Psoas muscle (tissue), 8 donors: ENCODE measurements around the gene CDKAL1. TPM values are rescaled to one million over a fixed set of nuclear protein-coding genes. Genes with fewer than 3 reads are reported as not detected.

Experiments used
- ATAC-seq, 4 donors: fragments of 200-7000 bp; cut with Tn5 transposase; one replicate each; pipeline ENCODE4 v1.9.1; 2020; ENCODE audit warnings: moderate library complexity in 3 of 4, mild to moderate bottlenecking in 2 of 4
- DNase-seq, 2 donors: peaks; one replicate each; pipeline ENCODE4 v3.0.0-alpha.2; 2020
- H3K27ac ChIP-seq: fragments of 200-600 bp; one replicate; pipeline ENCODE4 v1.8.0; 2022
- H3K27me3 ChIP-seq, 3 donors: fragments of 200-600 bp in 1 of 3; one replicate each; pipeline versions ENCODE4 v1.6.1 to v1.8.0; 2013 to 2022; ENCODE audit warnings: low read length in 2 of 3, mild to moderate bottlenecking in 2 of 3, moderate library complexity in 1 of 3; ENCODE audit not compliant: insufficient read depth in 3 of 3
- H3K36me3 ChIP-seq, 2 donors: fragments of 200-600 bp in 1 of 2; one replicate each; pipeline versions ENCODE4 v1.6.1 to v1.8.0; 2013 to 2022; ENCODE audit warnings: low read depth in 1 of 2, mild to moderate bottlenecking in 1 of 2, moderate library complexity in 1 of 2; ENCODE audit not compliant: insufficient read depth in 1 of 2
- H3K4me1 ChIP-seq: fragments of 200-600 bp; one replicate; pipeline ENCODE4 v1.8.0; 2022
- H3K4me3 ChIP-seq: fragments of 200-600 bp; one replicate; pipeline ENCODE4 v1.8.0; 2022; ENCODE audit warnings: mild to moderate bottlenecking
- H3K9me3 ChIP-seq: fragments of 200-600 bp; one replicate; pipeline ENCODE4 v1.8.0; 2022
- WGBS, 3 donors: extraction: QIAGEN DNeasy Blood & Tissue Kit; methylation state at CpG; one replicate each; pipeline versions ENCODE4 v1.1.6 to v1.1.7; 2013; 5-methylcytosine and 5-hydroxymethylcytosine counted together
- intact Hi-C, 2 donors: fragments of 100-400 bp; cut with DNase I; formaldehyde crosslinking; loops; one replicate each; pipeline versions ENCODE4 v1.11.0 to v1.14.2; 2022
- polyA plus RNA-seq, 3 donors: library from polyadenylated mRNA; stranded (reverse); fragments of 200-250 nt; gene quantifications; one replicate each; pipeline ENCODE4 v1.2.3, GENCODE V29; 2013
- total RNA-seq, 4 donors: library from RNA; stranded (reverse); fragmentation: NEBNext Ultra II Directional in 2 of 4; extraction: Animal tissue kit (Norgen Biotek cat#: 25700) in 2 of 4; gene quantifications; one replicate each; pipeline versions ENCODE4 v1.2.1 to v1.2.4, GENCODE V29; 2021 to 2023
- TF ChIP-seq, protein P1 (sequence below): fragments of 200-600 bp; IDR thresholded peaks from one replicate; pipeline ENCODE4 v1.8.0; 2022; ENCODE audit warnings: antibody characterized with exemption
- donor health status: healthy with polysubstance abuse.
- donor health status: DM: no; HTN: no; CAD: no; lungs with moderate emphysema.
- donor health status: Bipolar disorder and iron deficiency.
- donor health status: healthy.
- donor health status: DM: yes; HTN: yes; CAD: no.
- donor health status: DM: no; HTN: no; CAD: no.
- donor health status: DM: no; HTN: no; CAD: no.
- donor health status: DM: yes; HTN: yes; CAD: no.

CDKAL1 gene
- total and polyA plus RNA-seq, 7 donors, result 4.5 to 16.1 (median 12.9) TPM

DNA sequence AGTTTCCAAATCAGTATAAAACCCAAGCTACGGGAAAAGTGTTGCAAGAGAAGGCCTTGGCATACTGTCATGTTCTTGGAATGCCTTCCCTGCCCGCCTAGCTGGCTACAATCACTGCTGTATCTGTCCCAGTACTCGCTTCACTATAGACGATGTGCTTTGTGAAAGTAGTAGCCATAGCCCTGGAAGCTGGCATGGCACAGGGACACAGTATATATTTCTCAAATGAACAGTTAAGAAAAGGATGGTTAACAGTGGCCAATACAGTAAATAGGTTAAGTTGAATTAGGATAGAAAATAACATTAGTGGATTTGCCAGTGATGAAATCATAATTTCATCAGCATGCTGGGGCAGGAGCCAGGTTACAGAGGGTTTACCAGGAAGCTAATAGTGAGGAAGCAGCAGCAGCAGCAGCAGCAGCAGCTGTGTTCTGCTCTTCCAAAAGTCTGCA lies 499.3 kb downstream of the CDKAL1 start:
- Histone ChIP-seq H3K4me1 (peaks cover 5% of the 10 kb centered on the region), H3K4me3 (peak overlapping the region; percentile 41), H3K27me3 (no peaks in the 10 kb centered on the region), H3K27ac (peak overlapping the region; percentile 56), H3K9me3 (no peaks in the 10 kb centered on the region), H3K36me3 (no peaks in the 10 kb centered on the region)
- TF ChIP-seq, protein P1, sequence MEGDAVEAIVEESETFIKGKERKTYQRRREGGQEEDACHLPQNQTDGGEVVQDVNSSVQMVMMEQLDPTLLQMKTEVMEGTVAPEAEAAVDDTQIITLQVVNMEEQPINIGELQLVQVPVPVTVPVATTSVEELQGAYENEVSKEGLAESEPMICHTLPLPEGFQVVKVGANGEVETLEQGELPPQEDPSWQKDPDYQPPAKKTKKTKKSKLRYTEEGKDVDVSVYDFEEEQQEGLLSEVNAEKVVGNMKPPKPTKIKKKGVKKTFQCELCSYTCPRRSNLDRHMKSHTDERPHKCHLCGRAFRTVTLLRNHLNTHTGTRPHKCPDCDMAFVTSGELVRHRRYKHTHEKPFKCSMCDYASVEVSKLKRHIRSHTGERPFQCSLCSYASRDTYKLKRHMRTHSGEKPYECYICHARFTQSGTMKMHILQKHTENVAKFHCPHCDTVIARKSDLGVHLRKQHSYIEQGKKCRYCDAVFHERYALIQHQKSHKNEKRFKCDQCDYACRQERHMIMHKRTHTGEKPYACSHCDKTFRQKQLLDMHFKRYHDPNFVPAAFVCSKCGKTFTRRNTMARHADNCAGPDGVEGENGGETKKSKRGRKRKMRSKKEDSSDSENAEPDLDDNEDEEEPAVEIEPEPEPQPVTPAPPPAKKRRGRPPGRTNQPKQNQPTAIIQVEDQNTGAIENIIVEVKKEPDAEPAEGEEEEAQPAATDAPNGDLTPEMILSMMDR, result no peak
- peak; percentile 65 to 88 (median 76) for ATAC-seq
- intact Hi-C loops, result no loop called here
- WGBS, 3 donors, result 31 to 47% (median 46%) methylated on average over 4 of the region's 4 CpGs
- DNase-seq, result peak; percentile 42 to 66

DNA sequence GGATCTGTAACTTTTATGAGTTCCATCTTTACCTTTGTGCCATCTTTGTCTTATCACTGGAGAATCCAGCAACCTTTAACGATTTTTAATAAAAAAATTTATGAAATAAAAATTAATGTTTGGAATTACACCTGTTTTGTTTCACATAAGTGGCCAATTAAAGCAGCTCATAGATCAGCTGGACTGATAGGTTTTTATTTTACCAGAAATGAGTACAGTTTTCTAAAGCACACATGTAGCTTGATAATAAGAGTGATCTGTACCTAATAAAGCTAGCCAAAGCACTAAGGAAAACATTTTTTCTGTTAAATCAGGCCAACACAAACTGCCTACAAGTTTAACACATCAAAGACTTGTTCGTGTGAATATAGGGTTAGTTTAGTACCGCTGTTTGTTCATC lies 500.1 kb downstream of the CDKAL1 start:
- intact Hi-C loops, result no loop called here
- TF ChIP-seq, protein P1, result no peak
- Histone ChIP-seq H3K9me3 (no peaks in the 10 kb centered on the region), H3K27me3 (no peaks in the 10 kb centered on the region), H3K27ac (no peak overlapping the region), H3K4me1 (peaks cover 5% of the 10 kb centered on the region), H3K36me3 (no peaks in the 10 kb centered on the region), H3K4me3 (no peak overlapping the region)
- WGBS, 3 donors, result 71 to 73% (median 73%) methylated on average over 3 of the region's 3 CpGs
- DNase-seq, result no peak
- no peak for ATAC-seq

GRCh38 chr6:21037453-21037852 lies 503.2 kb downstream of the CDKAL1 start:
- DNase-seq (no peak), ATAC-seq (no peak)
- TF ChIP-seq, protein P1, result no peak
- Histone ChIP-seq H3K36me3 (no peaks in the 10 kb centered on the region), H3K27ac (no peak overlapping the region), H3K9me3 (no peaks in the 10 kb centered on the region), H3K27me3 (no peaks in the 10 kb centered on the region), H3K4me1 (peaks cover 5% of the 10 kb centered on the region), H3K4me3 (no peak overlapping the region)
- intact Hi-C loops, result no loop called here
- WGBS, 3 donors, result 93 to 97% (median 96%) methylated on average over 1 of the region's 1 CpG

- H3K4me3 ChIP-seq, result no peak overlapping the region
- no peak for DNase-seq
- H3K27me3 ChIP-seq, result no peaks in the 10 kb centered on the region
- TF ChIP-seq, protein P1, result no peak
- no peak overlapping the region for H3K27ac ChIP-seq
- H3K36me3 ChIP-seq, result no peaks in the 10 kb centered on the region
- H3K4me1 ChIP-seq, result no peaks in the 10 kb centered on the region
- WGBS, 3 donors, result 42 to 56% (median 42%) methylated on average over 7 of the region's 7 CpGs
- intact Hi-C loops, result no loop called here
- H3K9me3 ChIP-seq, result no peaks in the 10 kb centered on the region
- no peak for ATAC-seq
These were observed 505.7 kb downstream of the CDKAL1 start for GRCh38 chr6:21039926-21040325.

DNA sequence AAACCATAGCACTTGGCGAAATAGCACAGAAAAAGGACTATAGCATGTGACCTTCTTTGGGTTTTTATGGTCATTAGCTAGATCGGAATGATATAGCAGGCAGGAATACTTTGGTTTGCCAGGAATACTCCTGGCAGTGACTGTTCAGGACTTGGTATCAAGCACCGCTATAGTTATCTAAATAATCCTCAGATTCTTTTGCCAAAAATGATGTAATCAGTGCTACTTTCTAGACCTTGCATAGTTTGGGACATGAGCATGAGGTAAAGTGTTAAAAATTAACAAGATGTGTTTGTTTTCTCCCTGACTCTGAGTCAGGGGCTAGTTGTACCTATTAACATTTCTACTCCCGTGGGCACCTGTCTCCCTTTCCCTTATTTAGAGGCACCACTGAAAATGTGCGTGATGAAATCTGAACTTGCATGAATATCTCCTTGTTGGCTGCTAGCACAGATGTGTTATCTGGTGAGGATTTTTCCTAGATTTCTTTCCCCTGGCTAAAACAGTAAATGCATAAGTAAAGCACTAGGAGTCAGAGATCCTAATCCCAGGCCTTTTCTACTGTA lies 511.0 kb downstream of the CDKAL1 start:
- H3K9me3 ChIP-seq, result no peaks in the 10 kb centered on the region
- no peaks in the 10 kb centered on the region for H3K36me3 ChIP-seq
- intact Hi-C loops, result no loop called here
- WGBS, 3 donors, result 48 to 72% (median 52%) methylated on average over 5 of the region's 5 CpGs
- DNase-seq (no peak), ATAC-seq (no peak)
- H3K27me3 ChIP-seq, result no peaks in the 10 kb centered on the region
- no peaks in the 10 kb centered on the region for H3K4me1 ChIP-seq
- TF ChIP-seq, protein P1, result no peak
- no peak overlapping the region for H3K27ac ChIP-seq
- H3K4me3 ChIP-seq, result no peak overlapping the region
